ENCODE measurements around the gene FEV.

Gene FEV

GRCh38 chr2:218979846-218980734, 4.9 kb downstream of the FEV start:
- DNase-seq (ENCODE audit: low read depth in 2 of 2), result peak; percentile 72 to 82

GRCh38 chr2:218975060-218975777, 9.8 kb downstream of the FEV start:
- no peak for DNase-seq (ENCODE audit: low read depth in 2 of 2)

- no peak for DNase-seq (ENCODE audit: low read depth in 2 of 2)
These were observed 14.1 kb downstream of the FEV start for GRCh38 chr2:218970894-218971293.

GRCh38 chr2:218964041-218964771, 20.8 kb downstream of the FEV start:
- DNase-seq (ENCODE audit: low read depth in 2 of 2), result no peak

- no peak for DNase-seq (ENCODE audit: low read depth in 2 of 2)
These were observed 21.4 kb downstream of the FEV start for GRCh38 chr2:218963601-218964000.

- no peak for DNase-seq (ENCODE audit: low read depth in 2 of 2)
These were observed 22.0 kb downstream of the FEV start for GRCh38 chr2:218962859-218963492.

GRCh38 chr2:218961651-218962570, 23.1 kb downstream of the FEV start:
- DNase-seq (ENCODE audit: low read depth in 2 of 2), result no peak

GRCh38 chr2:218961229-218961628, 23.8 kb downstream of the FEV start:
- no peak for DNase-seq (ENCODE audit: low read depth in 2 of 2)

GRCh38 chr2:218960309-218961165, 24.4 kb downstream of the FEV start:
- DNase-seq (ENCODE audit: low read depth in 2 of 2), result no peak

- no peak for DNase-seq (ENCODE audit: low read depth in 2 of 2)
These were observed 25.1 kb downstream of the FEV start for GRCh38 chr2:218959761-218960308.

GRCh38 chr2:218959141-218959731, 25.7 kb downstream of the FEV start, which contains the start of gene CDK5R2:
Gene CDK5R2 (plus strand): TSS chr2:218959666. CDS start chr2:218959821, 155 bp downstream.
- DNase-seq (ENCODE audit: low read depth in 2 of 2), result peak; percentile 65 to 78

- DNase-seq (ENCODE audit: low read depth in 2 of 2), result no peak
These were observed 26.7 kb downstream of the FEV start for GRCh38 chr2:218958276-218958675.

- DNase-seq (ENCODE audit: low read depth in 2 of 2), result no peak
These were observed 27.3 kb downstream of the FEV start for GRCh38 chr2:218957671-218958070.

GRCh38 chr2:218956039-218956438, 28.9 kb downstream of the FEV start:
- no peak for DNase-seq (ENCODE audit: low read depth in 2 of 2)

- no peak for DNase-seq (ENCODE audit: low read depth in 2 of 2)
These were observed 30.3 kb downstream of the FEV start for GRCh38 chr2:218954541-218955300.

GRCh38 chr2:218953366-218953954, 31.5 kb downstream of the FEV start:
- no peak for DNase-seq (ENCODE audit: low read depth in 2 of 2)

- no peak for DNase-seq (ENCODE audit: low read depth in 2 of 2)
These were observed 32.8 kb downstream of the FEV start for GRCh38 chr2:218952160-218952559.

- DNase-seq (ENCODE audit: low read depth in 2 of 2), result no peak
These were observed 38.4 kb downstream of the FEV start for GRCh38 chr2:218946621-218947020.

Data from stimulated activated CD4-positive, alpha-beta T cell treated with anti-CD3 and anti-CD28 coated beads, Interleukin-15, amount 100 ng/mL, for 48 hours (primary cell).